Thyroid gland (tissue), 4 donors: ENCODE results near the gene ZNF202.

ENCODE experiments used
- CTCF ChIP-seq, 6 experiments: fragments of 200-600 bp in 3 of 6; fragments of 450-650 bp in 3 of 6; sonication (generic) in 3 of 6; IDR thresholded peaks; one replicate each; pipeline ENCODE4 v1.5.1; 2016 to 2019; ENCODE audit warnings: antibody characterized with exemption in 6 of 6, mild to moderate bottlenecking in 2 of 6, inconsistent platforms in 1 of 6, moderate library complexity in 1 of 6
- POLR2A ChIP-seq, 2 donors: fragments of 450-650 bp; IDR thresholded peaks; one replicate each; pipeline ENCODE4 v1.6.1; 2017; ENCODE audit warnings: antibody characterized with exemption in 2 of 2, mild to moderate bottlenecking in 2 of 2, moderate library complexity in 1 of 2

DNA sequence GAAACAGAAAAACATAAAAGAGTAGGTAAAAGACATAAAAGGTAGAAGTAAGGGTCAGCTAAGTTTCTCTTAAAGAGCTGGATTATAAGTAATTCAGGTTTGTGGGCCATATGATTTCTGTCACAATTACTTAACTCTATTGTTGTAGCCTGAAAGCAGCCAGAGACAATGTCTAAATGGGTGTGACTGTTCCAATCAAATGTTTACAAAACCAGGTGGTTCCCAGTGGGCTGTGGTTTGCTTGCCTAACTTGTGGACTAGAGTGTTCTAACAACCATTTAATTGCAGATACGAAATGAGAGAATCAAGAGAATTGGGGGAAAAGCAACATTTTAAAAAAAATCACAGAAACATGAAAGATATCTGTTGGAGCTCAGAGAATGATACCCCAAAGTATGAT is 42.1 kb upstream of the ZNF202 start:
- TF ChIP-seq CTCF (IDR thresholded peaks at IDR 0.05) (no peak), POLR2A (IDR thresholded peaks at IDR 0.05) (no peak)
